CD14-positive monocyte (primary cell): Measurements from ENCODE around the gene CYP27B1. TPM values are rescaled to one million over a fixed set of nuclear protein-coding genes. Genes with fewer than 3 reads are reported as not detected.

ENCODE experiments used
- DNase-seq, 3 donors: peaks; one replicate each; pipeline ENCODE4 v3.0.0-alpha.2; 2011 to 2022
- H2AFZ ChIP-seq: 2 replicates; pipeline ENCODE4 v1.6.0; 2012; ENCODE audit warnings: mild to moderate bottlenecking, low read depth, low read length, inconsistent platforms; ENCODE audit not compliant: insufficient read depth, poor library complexity, severe bottlenecking
- H3K27ac ChIP-seq, 2 donors: 1 replicate in 1 of 2; 2 replicates in 1 of 2; pipeline ENCODE4 v1.5.1; 2012 to 2013; ENCODE audit warnings: low read length in 2 of 2, control low read depth in 1 of 2, inconsistent platforms in 1 of 2, low read depth in 1 of 2, mild to moderate bottlenecking in 1 of 2
- H3K27me3 ChIP-seq, 2 donors: one replicate each; pipeline versions ENCODE4 v1.6.0 to v1.6.1; 2011 to 2013; ENCODE audit warnings: low read length in 2 of 2; ENCODE audit not compliant: control insufficient read depth in 2 of 2, insufficient read depth in 2 of 2
- H3K36me3 ChIP-seq, 2 donors: replicated peaks in 1 of 2; 1 replicate in 1 of 2; 2 replicates in 1 of 2; pipeline versions ENCODE4 v1.5.1 to v1.6.1; 2012 to 2013; ENCODE audit warnings: low read length in 2 of 2, control low read depth in 1 of 2, inconsistent platforms in 1 of 2, mild to moderate bottlenecking in 1 of 2; ENCODE audit not compliant: insufficient read depth in 2 of 2, control insufficient read depth in 1 of 2
- H3K4me1 ChIP-seq, 2 donors: 1 replicate in 1 of 2; 2 replicates in 1 of 2; pipeline versions ENCODE4 v1.5.1 to v1.6.1; 2012 to 2013; ENCODE audit warnings: low read length in 2 of 2, control low read depth in 1 of 2, inconsistent platforms in 1 of 2, mild to moderate bottlenecking in 1 of 2, moderate library complexity in 1 of 2; ENCODE audit not compliant: insufficient read depth in 2 of 2, control insufficient read depth in 1 of 2
- H3K4me2 ChIP-seq: replicated peaks from 2 replicates; pipeline ENCODE3; 2012; ENCODE audit warnings: low read length, moderate library complexity, mild to moderate bottlenecking; ENCODE audit not compliant: poor library complexity, severe bottlenecking; ENCODE audit errors: extremely low read depth
- H3K4me3 ChIP-seq, 3 experiments: fragments of 200-600 bp in 1 of 3; sonication (generic) in 1 of 3; replicated peaks in 1 of 3; 1 replicate in 2 of 3; 2 replicates in 1 of 3; pipeline ENCODE4 v1.5.1; 2011 to 2013; ENCODE audit warnings: low read length in 3 of 3, mild to moderate bottlenecking in 3 of 3, control low read depth in 2 of 3, low read depth in 2 of 3, inconsistent platforms in 1 of 3, moderate library complexity in 1 of 3
- H3K79me2 ChIP-seq: 2 replicates; pipeline ENCODE4 v1.6.0; 2012; ENCODE audit warnings: mild to moderate bottlenecking, control low read depth, inconsistent platforms, low read length, moderate library complexity; ENCODE audit not compliant: insufficient read depth
- H3K9ac ChIP-seq: 2 replicates; pipeline ENCODE4 v1.6.0; 2017; ENCODE audit warnings: low read length, mild to moderate bottlenecking; ENCODE audit not compliant: insufficient read depth, poor library complexity, severe bottlenecking
- H3K9me3 ChIP-seq, 2 donors: replicated peaks in 1 of 2; 1 replicate in 1 of 2; 2 replicates in 1 of 2; pipeline versions ENCODE4 v1.5.1 to v1.6.1; 2012 to 2013; ENCODE audit warnings: low read length in 2 of 2, control low read depth in 1 of 2; ENCODE audit not compliant: control insufficient read depth in 1 of 2, insufficient read depth in 1 of 2
- H4K20me1 ChIP-seq: 2 replicates; pipeline ENCODE4 v1.6.0; 2012; ENCODE audit warnings: mild to moderate bottlenecking, low read length, control low read depth, moderate library complexity; ENCODE audit not compliant: insufficient read depth
- H3K27ac Mint-ChIP-seq, 7 donors: one replicate each; pipeline ENCODE4 v1.8.0; 2020; ENCODE audit warnings: mild to moderate bottlenecking in 7 of 7, mixed read lengths in 7 of 7, moderate library complexity in 6 of 7, inconsistent platforms in 2 of 7
- H3K27me3 Mint-ChIP-seq, 3 donors: one replicate each; pipeline ENCODE4 v1.8.0; 2021 to 2022; ENCODE audit warnings: low read depth in 3 of 3, mild to moderate bottlenecking in 3 of 3, mixed read lengths in 3 of 3, moderate library complexity in 3 of 3, inconsistent platforms in 1 of 3
- H3K36me3 Mint-ChIP-seq, 2 donors: one replicate each; pipeline ENCODE4 v1.8.0; 2020; ENCODE audit warnings: mixed read lengths in 2 of 2, inconsistent platforms in 1 of 2, mild to moderate bottlenecking in 1 of 2
- H3K4me1 Mint-ChIP-seq: one replicate; pipeline ENCODE4 v1.8.0; 2020; ENCODE audit warnings: mild to moderate bottlenecking, mixed read lengths
- H3K4me3 Mint-ChIP-seq, 2 donors: one replicate each; pipeline ENCODE4 v1.8.0; 2020; ENCODE audit warnings: mild to moderate bottlenecking in 2 of 2, mixed read lengths in 2 of 2, moderate library complexity in 1 of 2
- H3K9me3 Mint-ChIP-seq, 7 donors: one replicate each; pipeline ENCODE4 v1.8.0; 2020 to 2022; ENCODE audit warnings: mixed read lengths in 7 of 7, mild to moderate bottlenecking in 6 of 7, moderate library complexity in 6 of 7, inconsistent platforms in 2 of 7
- WGBS: methylation state at CpG from one replicate; pipeline ENCODE4 v1.1.5; 2013; ENCODE audit warnings: missing lambda C conversion rate; ENCODE audit not compliant: insufficient coverage; 5-methylcytosine and 5-hydroxymethylcytosine counted together
- intact Hi-C, 2 donors: fragments of 100-400 bp; cut with micrococcal nuclease; formaldehyde crosslinking; loops; one replicate each; pipeline versions ENCODE4 v1.15.0 to v1.15.1; 2023
- polyA plus RNA-seq, 3 donors: library from polyadenylated mRNA; depleted of rRNA in 1 of 3; unstranded in 2 of 3; stranded (reverse) in 1 of 3; fragments of 300-500 nt in 2 of 3; fragments of >200 nt in 1 of 3; fragmentation: Illumina TruSeq in 2 of 3; gene quantifications; 1 replicate in 2 of 3; 2 replicates in 1 of 3; pipeline ENCODE4 v1.2.3, GENCODE V29; 2012 to 2021
- TF ChIP-seq, protein P1 (sequence below): fragments of 200-600 bp; IDR thresholded peaks from one replicate; pipeline ENCODE4 v1.8.0; 2022; ENCODE audit warnings: antibody characterized with exemption, mild to moderate bottlenecking

Gene CYP27B1
- polyA plus RNA-seq, 3 donors, result 0.81 TPM; not detected in 2

DNA sequence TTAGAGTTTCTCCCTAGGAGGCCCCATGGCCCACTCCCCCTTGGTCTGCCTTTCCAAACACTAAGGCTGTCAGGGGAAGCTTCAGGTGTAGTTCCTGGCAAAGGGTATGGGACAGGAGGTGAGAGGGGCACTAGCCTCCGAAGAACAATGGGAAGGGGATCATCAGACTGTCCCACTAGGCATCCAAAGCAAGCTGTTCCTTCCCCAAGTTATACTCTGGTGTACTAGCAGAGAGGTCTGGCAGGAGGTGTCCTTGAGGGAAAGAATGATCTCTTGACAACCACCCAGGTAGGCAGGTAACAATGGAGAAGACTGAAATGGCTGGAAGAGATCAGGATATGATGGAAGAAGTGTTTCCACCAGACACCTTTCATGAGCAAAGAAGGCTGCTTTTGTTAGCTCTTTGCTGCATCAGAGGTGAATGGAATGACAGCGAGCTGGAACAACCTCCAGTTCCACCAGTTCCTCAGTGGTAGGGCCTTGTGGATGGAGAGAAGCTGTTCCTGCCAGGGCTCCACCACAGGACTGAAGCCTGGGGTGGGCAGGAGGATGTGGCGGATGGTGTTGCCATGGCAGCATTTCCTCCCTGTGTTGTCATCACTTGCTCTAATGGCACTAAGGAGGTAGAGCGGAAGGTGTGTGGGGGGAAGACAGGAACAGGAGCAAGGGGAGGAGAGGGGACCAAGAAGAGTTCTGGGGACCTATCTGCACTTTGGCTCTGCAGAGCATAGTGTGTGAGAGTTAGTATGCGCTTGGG is 26.0 kb downstream of the CYP27B1 start:
- H3K4me3 ChIP-seq, result peak overlapping the region in 1 of 3 experiments; percentile 70
- H3K79me2 ChIP-seq, result peaks cover 26% of the 10 kb centered on the region
- H3K9me3 ChIP-seq, result no peaks in the 10 kb centered on the region
- Mint-ChIP-seq H3K36me3 (peaks cover 6 to 13% of the 10 kb centered on the region in 2 donors), H3K27me3 (peaks cover 0 to 1% (median 0%) of the 10 kb centered on the region in 3 donors), H3K27ac (peak overlapping the region; percentile 10 to 96 (median 88)), H3K9me3 (no peaks in the 10 kb centered on the region), H3K4me3 (peak overlapping the region; percentile 83 to 93), H3K4me1 (peaks cover 48% of the 10 kb centered on the region)
- no peak overlapping the region for H3K9ac ChIP-seq
- H2AFZ ChIP-seq, result peak overlapping the region; percentile 78
- TF ChIP-seq, protein P1, sequence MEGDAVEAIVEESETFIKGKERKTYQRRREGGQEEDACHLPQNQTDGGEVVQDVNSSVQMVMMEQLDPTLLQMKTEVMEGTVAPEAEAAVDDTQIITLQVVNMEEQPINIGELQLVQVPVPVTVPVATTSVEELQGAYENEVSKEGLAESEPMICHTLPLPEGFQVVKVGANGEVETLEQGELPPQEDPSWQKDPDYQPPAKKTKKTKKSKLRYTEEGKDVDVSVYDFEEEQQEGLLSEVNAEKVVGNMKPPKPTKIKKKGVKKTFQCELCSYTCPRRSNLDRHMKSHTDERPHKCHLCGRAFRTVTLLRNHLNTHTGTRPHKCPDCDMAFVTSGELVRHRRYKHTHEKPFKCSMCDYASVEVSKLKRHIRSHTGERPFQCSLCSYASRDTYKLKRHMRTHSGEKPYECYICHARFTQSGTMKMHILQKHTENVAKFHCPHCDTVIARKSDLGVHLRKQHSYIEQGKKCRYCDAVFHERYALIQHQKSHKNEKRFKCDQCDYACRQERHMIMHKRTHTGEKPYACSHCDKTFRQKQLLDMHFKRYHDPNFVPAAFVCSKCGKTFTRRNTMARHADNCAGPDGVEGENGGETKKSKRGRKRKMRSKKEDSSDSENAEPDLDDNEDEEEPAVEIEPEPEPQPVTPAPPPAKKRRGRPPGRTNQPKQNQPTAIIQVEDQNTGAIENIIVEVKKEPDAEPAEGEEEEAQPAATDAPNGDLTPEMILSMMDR, result no peak
- no peaks in the 10 kb centered on the region for H4K20me1 ChIP-seq
- peak overlapping the region in 1 of 2 donors; percentile 78 for H3K27ac ChIP-seq
- WGBS, result 0% methylated on average over 3 of the region's 5 CpGs
- peaks cover 39 to 46% of the 10 kb centered on the region in 2 donors for H3K4me1 ChIP-seq
- peaks cover 0 to 8% of the 10 kb centered on the region in 2 donors for H3K36me3 ChIP-seq
- H3K4me2 ChIP-seq, result peak overlapping the region; percentile 73
- no peaks in the 10 kb centered on the region for H3K27me3 ChIP-seq
- intact Hi-C loops, result loop anchor here in 1 of 2 donors (5.0 to 10.0 kb wide), 2 partner anchors 49 to 194 kb away; partner anchors contain the start of gene OS9
- DNase-seq, result peak; percentile 23 to 66 (median 53)

GRCh38 chr12:57739914-57740538 is 26.9 kb downstream of the CYP27B1 start:
- Mint-ChIP-seq H3K4me1 (peaks cover 42% of the 10 kb centered on the region), H3K27ac (no peak overlapping the region), H3K27me3 (peaks cover 0 to 1% (median 0%) of the 10 kb centered on the region in 3 donors), H3K9me3 (no peaks in the 10 kb centered on the region), H3K36me3 (peaks cover 7 to 13% of the 10 kb centered on the region in 2 donors), H3K4me3 (no peak overlapping the region)
- Histone ChIP-seq H3K9me3 (no peaks in the 10 kb centered on the region), H3K27me3 (no peaks in the 10 kb centered on the region), H3K9ac (no peak overlapping the region), H3K36me3 (peaks cover under 1 to 11% of the 10 kb centered on the region in 2 donors), H4K20me1 (no peaks in the 10 kb centered on the region), H3K4me3 (no peak overlapping the region), H3K79me2 (peaks cover 26% of the 10 kb centered on the region), H2AFZ (no peak overlapping the region), H3K4me1 (peaks cover 32 to 38% of the 10 kb centered on the region in 2 donors), H3K27ac (no peak overlapping the region), H3K4me2 (no peak overlapping the region)
- TF ChIP-seq, protein P1, result no peak
- DNase-seq, result no peak
- 93% methylated on average over 3 of the region's 10 CpGs for WGBS
- intact Hi-C loops, result loop anchor here in 1 of 2 donors (5.0 to 10.0 kb wide), 2 partner anchors 48 to 195 kb away; partner anchors contain the start of gene OS9
